G401 (cell line): Measurements from ENCODE around the gene KRTAP20-4. TPM values are rescaled to one million over a fixed set of nuclear protein-coding genes. Genes with fewer than 3 reads are reported as not detected.

Experiments
- DNase-seq: peaks from one replicate; pipeline ENCODE4 v3.0.0-alpha.2; 2015; ENCODE audit warnings: low spot score
- in situ Hi-C: cut with HindIII; loops from 2 replicates; pipeline ENCODE4 v1.10.0; 2016; ENCODE audit warnings: low sequenced_read_pairs, mixed read lengths
- total RNA-seq: library from RNA; depleted of rRNA; stranded (reverse); fragments of >200 nt; shearing (Covaris generic); gene quantifications from 2 replicates; pipeline ENCODE4 v1.2.3, GENCODE V29; 2014; rRNA removed

KRTAP20-4 gene
- total RNA-seq, 1 experiment from 2014 or later, result not detected

GRCh38 chr21:30638686-30639085, 18.3 kb downstream of the KRTAP20-4 start:
- DNase-seq, result no peak
- in situ Hi-C loops, result no loop called here

- no peak for DNase-seq
- in situ Hi-C loops, result no loop called here
These were observed 22.1 kb downstream of the KRTAP20-4 start, which contains the start of gene KRTAP20-3 for GRCh38 chr21:30642564-30642963. KRTAP20-3 (plus strand) TSS chr21:30642864.

GRCh38 chr21:30646904-30647414, 26.5 kb downstream of the KRTAP20-4 start:
- DNase-seq, result no peak
- in situ Hi-C loops, result no loop called here

GRCh38 chr21:30652891-30653290, 32.5 kb downstream of the KRTAP20-4 start:
- in situ Hi-C loops, result no loop called here
- no peak for DNase-seq

- DNase-seq, result no peak
- in situ Hi-C loops, result no loop called here
These were observed 48.3 kb downstream of the KRTAP20-4 start for GRCh38 chr21:30668776-30669175.

Other genes with a start within 250 kb of the KRTAP20-4 start
- not detected in 2 replicates for gene KRTAP13-2, start 248.4 kb upstream of the KRTAP20-4 start, total RNA-seq
- not detected in 2 replicates for gene KRTAP13-1, start 224.6 kb upstream of the KRTAP20-4 start, total RNA-seq
- not detected in 2 replicates for gene KRTAP13-3, start 194.7 kb upstream of the KRTAP20-4 start, total RNA-seq
- gene KRTAP13-4, start 190.4 kb upstream of the KRTAP20-4 start, total RNA-seq, result not detected in 2 replicates
- gene KRTAP15-1, start 180.4 kb upstream of the KRTAP20-4 start, total RNA-seq, result not detected in 2 replicates
- not detected in 2 replicates for gene KRTAP19-1, start 140.3 kb upstream of the KRTAP20-4 start, total RNA-seq
- gene KRTAP19-2, start 133.2 kb upstream of the KRTAP20-4 start, total RNA-seq, result not detected in 2 replicates
- not detected in 2 replicates for gene KRTAP19-3, start 128.6 kb upstream of the KRTAP20-4 start, total RNA-seq
- gene KRTAP19-4, start 123.5 kb upstream of the KRTAP20-4 start, total RNA-seq, result not detected in 2 replicates
- gene KRTAP19-5, start 118.5 kb upstream of the KRTAP20-4 start, total RNA-seq, result not detected in 2 replicates
- not detected in 2 replicates for gene KRTAP19-6, start 78.8 kb upstream of the KRTAP20-4 start, total RNA-seq
- gene KRTAP19-7, start 59.3 kb upstream of the KRTAP20-4 start, total RNA-seq, result not detected in 2 replicates
- not detected in 2 replicates for gene KRTAP22-2, start 30.2 kb upstream of the KRTAP20-4 start, total RNA-seq
- gene KRTAP6-3, start 28.2 kb upstream of the KRTAP20-4 start, total RNA-seq, result not detected in 2 replicates
- not detected in 2 replicates for gene KRTAP6-2, start 21.7 kb upstream of the KRTAP20-4 start, total RNA-seq
- not detected in 2 replicates for gene KRTAP22-1, start 19.5 kb upstream of the KRTAP20-4 start, total RNA-seq
- gene KRTAP6-1, start 6.7 kb upstream of the KRTAP20-4 start, total RNA-seq, result not detected in 2 replicates
- gene KRTAP20-1, start 4.2 kb upstream of the KRTAP20-4 start, total RNA-seq, result not detected in 2 replicates
- not detected in 2 replicates for gene KRTAP20-2, start 14.6 kb downstream of the KRTAP20-4 start, total RNA-seq
- gene KRTAP20-3, start 22.2 kb downstream of the KRTAP20-4 start, total RNA-seq, result not detected in 2 replicates
- gene KRTAP21-3, start 98.2 kb downstream of the KRTAP20-4 start, total RNA-seq, result not detected in 2 replicates
- gene KRTAP21-2, start 126.6 kb downstream of the KRTAP20-4 start, total RNA-seq, result not detected in 2 replicates
- not detected in 2 replicates for gene KRTAP21-1, start 134.8 kb downstream of the KRTAP20-4 start, total RNA-seq
- not detected in 2 replicates for gene KRTAP8-1, start 192.6 kb downstream of the KRTAP20-4 start, total RNA-seq
- not detected in 2 replicates for gene KRTAP7-1, start 209.1 kb downstream of the KRTAP20-4 start, total RNA-seq